ENCODE data around the gene PGA5. TPM values are rescaled to one million over a fixed set of nuclear protein-coding genes. Genes with fewer than 3 reads are reported as not detected.
"Not testable (repeated sequence)": the region's sequence is repeated elsewhere in the genome, so short reads cannot be mapped to it uniquely, and the experiment has no call there.

Gene PGA5
- total RNA-seq, 2 donors from 2014 or later: not detected

- H3K36me3 Mint-ChIP-seq; H3K9me3 Mint-ChIP-seq; DNase-seq (ENCODE audit: low spot score in 2 of 2); H3K27ac Mint-ChIP-seq: not testable (repeated sequence)
- ATAC-seq: peak in 1 of 2 donors; percentile 53
Measured at GRCh38 chr11:61252332-61252731, 11.4 kb downstream of the PGA5 start.

GRCh38 chr11:61254403-61255025, 13.5 kb downstream of the PGA5 start:
- no peak overlapping the region for H3K27ac Mint-ChIP-seq
- H3K9me3 Mint-ChIP-seq: no peaks in the 10 kb centered on the region
- H3K36me3 Mint-ChIP-seq: no peaks in the 10 kb centered on the region
- ATAC-seq (peak; percentile 90 to 91), DNase-seq (ENCODE audit: low spot score in 2 of 2) (peak; percentile 68 to 78)

- Mint-ChIP-seq H3K36me3 (no peaks in the 10 kb centered on the region), H3K9me3 (no peaks in the 10 kb centered on the region), H3K27ac (peak overlapping the region in 1 of 2 donors; percentile 40)
- ATAC-seq (no peak), DNase-seq (ENCODE audit: low spot score in 2 of 2) (no peak)
Measured at GRCh38 chr11:61256710-61257482, 15.9 kb downstream of the PGA5 start.

GRCh38 chr11:61258546-61258945, 17.6 kb downstream of the PGA5 start:
- no peaks in the 10 kb centered on the region for H3K9me3 Mint-ChIP-seq
- no peaks in the 10 kb centered on the region for H3K36me3 Mint-ChIP-seq
- no peak for ATAC-seq
- no peak overlapping the region for H3K27ac Mint-ChIP-seq
- DNase-seq (ENCODE audit: low spot score in 2 of 2): no peak

- DNase-seq (ENCODE audit: low spot score in 2 of 2) (no peak), ATAC-seq (no peak)
- no peak overlapping the region for H3K27ac Mint-ChIP-seq
- H3K9me3 Mint-ChIP-seq: no peaks in the 10 kb centered on the region
- H3K36me3 Mint-ChIP-seq: no peaks in the 10 kb centered on the region
Measured at GRCh38 chr11:61259363-61259762, 18.4 kb downstream of the PGA5 start.

GRCh38 chr11:61264371-61264770, 23.4 kb downstream of the PGA5 start:
- no peak for DNase-seq (ENCODE audit: low spot score in 2 of 2)
- peak overlapping the region in 1 of 2 donors; percentile 15 for H3K27ac Mint-ChIP-seq
- H3K36me3 Mint-ChIP-seq: no peaks in the 10 kb centered on the region
- no peak for ATAC-seq
- H3K9me3 Mint-ChIP-seq: no peaks in the 10 kb centered on the region

GRCh38 chr11:61264795-61265194, 23.8 kb downstream of the PGA5 start:
- Mint-ChIP-seq H3K9me3 (no peaks in the 10 kb centered on the region), H3K27ac (peak overlapping the region in 1 of 2 donors; percentile 15), H3K36me3 (no peaks in the 10 kb centered on the region)
- no peak for DNase-seq (ENCODE audit: low spot score in 2 of 2)
- no peak for ATAC-seq

GRCh38 chr11:61265357-61265756, 24.4 kb downstream of the PGA5 start:
- Mint-ChIP-seq H3K27ac (no peak overlapping the region), H3K9me3 (no peaks in the 10 kb centered on the region), H3K36me3 (no peaks in the 10 kb centered on the region)
- ATAC-seq (no peak), DNase-seq (ENCODE audit: low spot score in 2 of 2) (no peak)

GRCh38 chr11:61266602-61267001, 25.6 kb downstream of the PGA5 start:
- no peak overlapping the region for H3K27ac Mint-ChIP-seq
- no peaks in the 10 kb centered on the region for H3K36me3 Mint-ChIP-seq
- DNase-seq (ENCODE audit: low spot score in 2 of 2) (no peak), ATAC-seq (no peak)
- H3K9me3 Mint-ChIP-seq: no peaks in the 10 kb centered on the region

GRCh38 chr11:61267437-61267841, 26.5 kb downstream of the PGA5 start:
- H3K9me3 Mint-ChIP-seq: no peaks in the 10 kb centered on the region
- no peaks in the 10 kb centered on the region for H3K36me3 Mint-ChIP-seq
- no peak for DNase-seq (ENCODE audit: low spot score in 2 of 2)
- ATAC-seq: no peak
- H3K27ac Mint-ChIP-seq: peak overlapping the region in 1 of 2 donors; percentile 19

- no peak for ATAC-seq
- Mint-ChIP-seq H3K9me3 (no peaks in the 10 kb centered on the region), H3K27ac (no peak overlapping the region), H3K36me3 (no peaks in the 10 kb centered on the region)
- no peak for DNase-seq (ENCODE audit: low spot score in 2 of 2)
Measured at GRCh38 chr11:61268588-61269250, 27.7 kb downstream of the PGA5 start.

GRCh38 chr11:61270354-61271076, 29.5 kb downstream of the PGA5 start:
- no peaks in the 10 kb centered on the region for H3K9me3 Mint-ChIP-seq
- no peaks in the 10 kb centered on the region for H3K36me3 Mint-ChIP-seq
- ATAC-seq (peak; percentile 34 to 82), DNase-seq (ENCODE audit: low spot score in 2 of 2) (no peak)
- H3K27ac Mint-ChIP-seq: no peak overlapping the region

GRCh38 chr11:61272731-61273130, 31.8 kb downstream of the PGA5 start:
- DNase-seq (ENCODE audit: low spot score in 2 of 2) (no peak), ATAC-seq (no peak)
- Mint-ChIP-seq H3K36me3 (no peaks in the 10 kb centered on the region), H3K9me3 (no peaks in the 10 kb centered on the region), H3K27ac (no peak overlapping the region)

GRCh38 chr11:61273178-61274078, 32.5 kb downstream of the PGA5 start:
- DNase-seq (ENCODE audit: low spot score in 2 of 2) (no peak), ATAC-seq (no peak)
- peak overlapping the region in 1 of 2 donors; percentile 41 for H3K27ac Mint-ChIP-seq
- H3K36me3 Mint-ChIP-seq: peaks cover 0 to 5% of the 10 kb centered on the region in 2 donors
- H3K9me3 Mint-ChIP-seq: no peaks in the 10 kb centered on the region

- Mint-ChIP-seq H3K36me3 (peaks cover 0 to 6% of the 10 kb centered on the region in 2 donors), H3K27ac (peak overlapping the region in 1 of 2 donors; percentile 41), H3K9me3 (no peaks in the 10 kb centered on the region)
- ATAC-seq: no peak
- DNase-seq (ENCODE audit: low spot score in 2 of 2): no peak
Measured at GRCh38 chr11:61274084-61274483, 33.1 kb downstream of the PGA5 start.

GRCh38 chr11:61275191-61275590, 34.2 kb downstream of the PGA5 start:
- ATAC-seq (no peak), DNase-seq (ENCODE audit: low spot score in 2 of 2) (no peak)
- Mint-ChIP-seq H3K27ac (no peak overlapping the region), H3K36me3 (peaks cover 0 to 6% of the 10 kb centered on the region in 2 donors), H3K9me3 (no peaks in the 10 kb centered on the region)
